B cell (primary cell): ENCODE data around the gene FBXL4. TPM values are rescaled to one million over a fixed set of nuclear protein-coding genes. Genes with fewer than 3 reads are reported as not detected.

ENCODE experiments used
- ATAC-seq: fragments of 200-7000 bp; cut with Tn5 transposase; one replicate; pipeline ENCODE4 v1.10.0; 2021; ENCODE audit warnings: low read depth, mild to moderate bottlenecking, moderate number of reproducible peaks, moderate library complexity
- CTCF ChIA-PET: fragments of 350-600 bp; sonication (Branson Sonifier 250); formaldehyde crosslinking; loops from one replicate; lab custom pipeline; 2021; ENCODE audit warnings: antibody characterized with exemption, inconsistent platforms; lab: Charles Lee
- POLR2A ChIA-PET: fragments of 350-600 bp; sonication (Branson Sonifier 250); formaldehyde crosslinking; loops from one replicate; lab custom pipeline; 2021; ENCODE audit warnings: antibody characterized with exemption; lab: Charles Lee
- DNase-seq: peaks from one replicate; pipeline ENCODE4 v3.0.0; 2013
- H2AFZ ChIP-seq: 2 replicates; pipeline ENCODE4 v1.6.1; 2012; ENCODE audit warnings: mild to moderate bottlenecking, low read depth, low read length; ENCODE audit not compliant: insufficient read depth, poor library complexity, severe bottlenecking
- H3K27ac ChIP-seq, 2 donors: 1 replicate in 1 of 2; 2 replicates in 1 of 2; pipeline ENCODE4 v1.5.1; 2012 to 2013; ENCODE audit warnings: low read length in 2 of 2, mild to moderate bottlenecking in 2 of 2, moderate library complexity in 1 of 2
- H3K27me3 ChIP-seq, 4 experiments: fragments of 200-600 bp in 1 of 4; sonication (generic) in 1 of 4; replicated peaks in 1 of 4; 1 replicate in 2 of 4; 2 replicates in 2 of 4; pipeline versions ENCODE4 v1.6.1 to v1.7.0; 2013 to 2016; ENCODE audit warnings: low read length in 3 of 4, mild to moderate bottlenecking in 2 of 4, mixed read lengths in 1 of 4, moderate library complexity in 1 of 4; ENCODE audit not compliant: insufficient read depth in 4 of 4, control insufficient read depth in 3 of 4; ENCODE audit errors: control extremely low read depth in 1 of 4
- H3K36me3 ChIP-seq, 2 experiments: replicated peaks in 1 of 2; 1 replicate in 1 of 2; 2 replicates in 1 of 2; pipeline versions ENCODE4 v1.6.1 to v1.7.1; 2013; ENCODE audit warnings: low read length in 1 of 2; ENCODE audit not compliant: insufficient read depth in 2 of 2, control insufficient read depth in 1 of 2; ENCODE audit errors: control extremely low read depth in 1 of 2, extremely low read depth in 1 of 2
- H3K4me1 ChIP-seq, 2 donors: fragments of 200-600 bp in 1 of 2; sonication (generic) in 1 of 2; 1 replicate in 1 of 2; 2 replicates in 1 of 2; pipeline versions ENCODE4 v1.5.1 to v1.6.1; 2013 to 2017; ENCODE audit warnings: low read length in 2 of 2; ENCODE audit not compliant: control insufficient read depth in 2 of 2, insufficient read depth in 2 of 2
- H3K4me2 ChIP-seq: replicated peaks from 2 replicates; pipeline ENCODE3; 2012; ENCODE audit warnings: mild to moderate bottlenecking, low read depth, low read length; ENCODE audit not compliant: poor library complexity, severe bottlenecking
- H3K4me3 ChIP-seq, 5 experiments: fragments of 200-600 bp in 1 of 5; sonication (generic) in 1 of 5; 1 replicate in 3 of 5; 2 replicates in 2 of 5; pipeline versions ENCODE4 v1.5.1 to v1.7.0; 2011 to 2016; ENCODE audit warnings: low read length in 4 of 5, mild to moderate bottlenecking in 4 of 5, low read depth in 2 of 5, control low read depth in 1 of 5, moderate library complexity in 1 of 5; ENCODE audit not compliant: insufficient read depth in 1 of 5; ENCODE audit errors: control extremely low read depth in 1 of 5, extremely low read depth in 1 of 5
- H3K79me2 ChIP-seq: fragments of 200-600 bp; sonication (generic); one replicate; pipeline ENCODE4 v1.6.0; 2016; ENCODE audit warnings: low read length; ENCODE audit not compliant: control insufficient read depth, insufficient read depth
- H3K9ac ChIP-seq: fragments of 200-600 bp; sonication (generic); 2 replicates; pipeline ENCODE4 v1.6.1; 2017; ENCODE audit warnings: mild to moderate bottlenecking, low read length, moderate library complexity
- H3K9me3 ChIP-seq, 3 donors: one replicate each; pipeline versions ENCODE4 v1.6.1 to v1.7.1; 2013; ENCODE audit warnings: low read length in 2 of 3; ENCODE audit not compliant: control insufficient read depth in 2 of 3, insufficient read depth in 1 of 3; ENCODE audit errors: control extremely low read depth in 1 of 3
- H4K20me1 ChIP-seq: 2 replicates; pipeline ENCODE4 v1.6.0; 2012; ENCODE audit warnings: mild to moderate bottlenecking, low read length; ENCODE audit not compliant: insufficient read depth, control insufficient read depth, poor library complexity, severe bottlenecking
- H3K27ac Mint-ChIP-seq: one replicate; pipeline ENCODE4 v1.8.0; 2021; ENCODE audit warnings: mixed read lengths
- H3K27me3 Mint-ChIP-seq: one replicate; pipeline ENCODE4 v1.8.0; 2021; ENCODE audit warnings: mixed read lengths
- H3K4me1 Mint-ChIP-seq: one replicate; pipeline ENCODE4 v1.8.0; 2021; ENCODE audit warnings: mixed read lengths
- H3K4me3 Mint-ChIP-seq: one replicate; pipeline ENCODE4 v1.8.0; 2021; ENCODE audit warnings: mixed read lengths
- H3K9me3 Mint-ChIP-seq: one replicate; pipeline ENCODE4 v1.8.0; 2022; ENCODE audit warnings: mixed read lengths; ENCODE audit not compliant: insufficient read depth
- EZH2 ChIP-seq: IDR thresholded peaks from 2 replicates; pipeline ENCODE4 v1.6.1; 2012; ENCODE audit warnings: borderline replicate concordance, low read depth, mild to moderate bottlenecking, moderate library complexity, low read length; ENCODE audit not compliant: insufficient read depth, poor library complexity, severe bottlenecking
- WGBS: methylation state at CpG from one replicate; pipeline ENCODE4 v1.1.5; 2013; ENCODE audit warnings: missing lambda C conversion rate; ENCODE audit not compliant: insufficient coverage; 5-methylcytosine and 5-hydroxymethylcytosine counted together
- intact Hi-C: fragments of 100-400 bp; cut with micrococcal nuclease; formaldehyde crosslinking; loops from one replicate; pipeline ENCODE4 v1.10.0; 2022
- polyA plus RNA-seq: library from polyadenylated mRNA; depleted of rRNA; stranded (reverse); fragments of >200 nt; gene quantifications from 2 replicates; pipeline ENCODE4 v1.2.3, GENCODE V29; 2012
- total RNA-seq, 2 donors: library from RNA; stranded (reverse); fragments of 120-200 nt in 1 of 2; gene quantifications; 1 replicate in 1 of 2; 2 replicates in 1 of 2; pipeline versions ENCODE4 v1.2.3 to v1.2.4, GENCODE V29; 2013 to 2022
- TF ChIP-seq, protein P1 (sequence below): fragments of 200-600 bp; IDR thresholded peaks from one replicate; pipeline ENCODE4 v1.8.0; 2022; ENCODE audit warnings: antibody characterized with exemption, mild to moderate bottlenecking

Gene FBXL4
- total and polyA plus RNA-seq, 2 donors (not counting 1 experiment from before 2014, with no cell fraction given) = 9.2 to 22.0 TPM

- no peak overlapping the region for H3K27ac ChIP-seq
- H4K20me1 ChIP-seq = no peaks in the 10 kb centered on the region
- H3K4me1 ChIP-seq = no peaks in the 10 kb centered on the region
- no peaks in the 10 kb centered on the region for H3K27me3 ChIP-seq
- ATAC-seq = no peak
- TF ChIP-seq, protein P1, sequence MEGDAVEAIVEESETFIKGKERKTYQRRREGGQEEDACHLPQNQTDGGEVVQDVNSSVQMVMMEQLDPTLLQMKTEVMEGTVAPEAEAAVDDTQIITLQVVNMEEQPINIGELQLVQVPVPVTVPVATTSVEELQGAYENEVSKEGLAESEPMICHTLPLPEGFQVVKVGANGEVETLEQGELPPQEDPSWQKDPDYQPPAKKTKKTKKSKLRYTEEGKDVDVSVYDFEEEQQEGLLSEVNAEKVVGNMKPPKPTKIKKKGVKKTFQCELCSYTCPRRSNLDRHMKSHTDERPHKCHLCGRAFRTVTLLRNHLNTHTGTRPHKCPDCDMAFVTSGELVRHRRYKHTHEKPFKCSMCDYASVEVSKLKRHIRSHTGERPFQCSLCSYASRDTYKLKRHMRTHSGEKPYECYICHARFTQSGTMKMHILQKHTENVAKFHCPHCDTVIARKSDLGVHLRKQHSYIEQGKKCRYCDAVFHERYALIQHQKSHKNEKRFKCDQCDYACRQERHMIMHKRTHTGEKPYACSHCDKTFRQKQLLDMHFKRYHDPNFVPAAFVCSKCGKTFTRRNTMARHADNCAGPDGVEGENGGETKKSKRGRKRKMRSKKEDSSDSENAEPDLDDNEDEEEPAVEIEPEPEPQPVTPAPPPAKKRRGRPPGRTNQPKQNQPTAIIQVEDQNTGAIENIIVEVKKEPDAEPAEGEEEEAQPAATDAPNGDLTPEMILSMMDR = no peak
- TF ChIP-seq EZH2 = no peak
- intact Hi-C loops = no loop called here
- POLR2A ChIA-PET = no interaction called here
- H3K4me3 ChIP-seq = no peak overlapping the region
- H3K9ac ChIP-seq = no peak overlapping the region
- H3K4me1 Mint-ChIP-seq = no peaks in the 10 kb centered on the region
- no peak for DNase-seq
- CTCF ChIA-PET = no interaction called here
- H3K27me3 Mint-ChIP-seq = no peaks in the 10 kb centered on the region
- no peak overlapping the region for H3K4me3 Mint-ChIP-seq
- WGBS = 100% methylated on average over 1 of the region's 3 CpGs
- peaks cover 3 to 4% of the 10 kb centered on the region in 2 experiments for H3K36me3 ChIP-seq
- no peaks in the 10 kb centered on the region for H3K9me3 ChIP-seq
- no peaks in the 10 kb centered on the region for H3K79me2 ChIP-seq
- H3K27ac Mint-ChIP-seq = no peak overlapping the region
- H3K9me3 Mint-ChIP-seq = no peaks in the 10 kb centered on the region
- H2AFZ ChIP-seq = no peak overlapping the region
- no peak overlapping the region for H3K4me2 ChIP-seq
These were observed 76.7 kb downstream of the FBXL4 start for GRCh38 chr6:98871057-98871456.

- ATAC-seq (no peak), DNase-seq (no peak)
- Histone ChIP-seq H2AFZ (no peak overlapping the region), H3K79me2 (no peaks in the 10 kb centered on the region), H3K9ac (no peak overlapping the region), H3K4me1 (no peaks in the 10 kb centered on the region), H3K36me3 (peaks cover 0 to 3% of the 10 kb centered on the region in 2 experiments), H3K4me2 (no peak overlapping the region), H3K9me3 (no peaks in the 10 kb centered on the region), H3K4me3 (no peak overlapping the region), H3K27ac (no peak overlapping the region), H4K20me1 (no peaks in the 10 kb centered on the region), H3K27me3 (no peaks in the 10 kb centered on the region)
- no peaks in the 10 kb centered on the region for H3K9me3 Mint-ChIP-seq
- 100% methylated on average over 3 of the region's 6 CpGs for WGBS
- H3K27me3 Mint-ChIP-seq = no peaks in the 10 kb centered on the region
- H3K4me1 Mint-ChIP-seq = no peaks in the 10 kb centered on the region
- intact Hi-C loops = no loop called here
- H3K27ac Mint-ChIP-seq = no peak overlapping the region
- ChIA-PET CTCF (no interaction called here), POLR2A (no interaction called here)
- no peak overlapping the region for H3K4me3 Mint-ChIP-seq
- no peak for TF ChIP-seq EZH2
- TF ChIP-seq, protein P1 = no peak
These were observed 83.2 kb downstream of the FBXL4 start for GRCh38 chr6:98864497-98864896.
